SU-DHL-6 (cell line): Measurements from ENCODE around the gene CCDC93.
"Not testable (repeated sequence)": the region's sequence is repeated elsewhere in the genome, so short reads cannot be mapped to it uniquely, and the experiment has no call there.

Source experiments
- CTCF ChIP-seq: fragments of 200-600 bp; sonication (generic); IDR thresholded peaks from one replicate; pipeline ENCODE4 v1.5.1; 2017; ENCODE audit warnings: antibody characterized with exemption, mild to moderate bottlenecking, low read length, moderate library complexity; ENCODE audit not compliant: insufficient read depth, poor library complexity, severe bottlenecking
- EZH2phosphoT487 ChIP-seq: fragments of 200-600 bp; sonication (generic), shearing (Covaris generic); conservative IDR thresholded peaks from 2 replicates; pipeline ENCODE4 v1.6.1; 2018; ENCODE audit warnings: mild to moderate bottlenecking, antibody characterized with exemption, low read length, moderate library complexity, mixed read lengths

DNA sequence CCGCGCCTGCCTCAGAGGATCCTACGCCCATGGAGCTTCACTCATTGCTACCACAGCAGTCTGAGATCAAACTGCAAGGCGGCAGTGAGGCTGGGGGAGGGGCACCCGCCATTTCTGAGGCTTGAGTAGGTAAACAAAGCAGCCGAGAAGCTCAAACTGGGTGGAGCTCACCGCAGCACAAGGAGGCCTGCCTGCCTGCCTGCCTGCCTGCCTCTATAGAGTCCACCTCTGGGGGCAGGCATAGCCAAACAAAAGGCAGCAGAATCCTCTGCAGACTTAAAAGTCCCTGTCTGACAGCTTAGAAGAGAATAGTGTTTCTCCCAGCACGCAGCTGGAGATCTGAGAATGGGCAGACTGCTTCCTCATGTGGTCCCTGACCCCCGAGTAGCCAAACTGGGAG is 90.4 kb downstream of the CCDC93 start:
- TF ChIP-seq CTCF, EZH2phosphoT487: not testable (repeated sequence)
